Uterus (tissue), 4 donors: ENCODE results near the gene OTUB2. TPM values are rescaled to one million over a fixed set of nuclear protein-coding genes. Genes with fewer than 3 reads are reported as not detected.

Experiments used
- DNase-seq, 2 donors: peaks; one replicate each; pipeline ENCODE4 v3.0.0-alpha.2; 2019 to 2020
- H3K27ac ChIP-seq, 2 donors: fragments of 200-600 bp; sonication (generic); 1 replicate in 1 of 2; 2 replicates in 1 of 2; pipeline ENCODE4 v1.5.1; 2016 to 2018
- H3K27me3 ChIP-seq, 2 donors: fragments of 200-600 bp; sonication (generic); one replicate each; pipeline ENCODE4 v1.5.1; 2018 to 2019; ENCODE audit warnings: control low read depth in 1 of 2
- H3K36me3 ChIP-seq, 2 donors: fragments of 200-600 bp; sonication (generic); one replicate each; pipeline ENCODE4 v1.5.1; 2019; ENCODE audit warnings: control low read depth in 1 of 2
- H3K4me1 ChIP-seq, 2 donors: fragments of 200-600 bp; sonication (generic); one replicate each; pipeline ENCODE4 v1.5.1; 2018 to 2019; ENCODE audit warnings: control low read depth in 1 of 2
- H3K4me3 ChIP-seq, 2 donors: fragments of 200-600 bp; sonication (generic); 1 replicate in 1 of 2; 2 replicates in 1 of 2; pipeline ENCODE4 v1.5.1; 2018 to 2019; ENCODE audit warnings: mild to moderate bottlenecking in 1 of 2
- H3K9me3 ChIP-seq, 2 donors: fragments of 200-600 bp; sonication (generic); one replicate each; pipeline ENCODE4 v1.5.1; 2019; ENCODE audit warnings: control low read depth in 1 of 2
- POLR2A ChIP-seq, 2 donors: fragments of 450-650 bp; IDR thresholded peaks; one replicate each; pipeline ENCODE4 v1.6.1; 2016; ENCODE audit warnings: antibody characterized with exemption in 2 of 2, mild to moderate bottlenecking in 1 of 2, moderate library complexity in 1 of 2
- intact Hi-C: fragments of 100-400 bp; cut with DNase I; formaldehyde crosslinking; loops from one replicate; pipeline ENCODE4 v1.15.1; 2023; ENCODE audit warnings: low total_unique reads
- total RNA-seq, 4 donors: library from RNA; depleted of rRNA in 3 of 4; stranded (reverse); fragments of >200 nt in 3 of 4; gene quantifications; one replicate each; pipeline versions ENCODE4 v1.1.0 to v1.2.4, GENCODE V29; 2014 to 2023
- TF ChIP-seq, protein P1 (sequence below), 4 experiments: fragments of 200-600 bp in 2 of 4; fragments of 450-650 bp in 2 of 4; sonication (generic) in 2 of 4; IDR thresholded peaks; one replicate each; pipeline ENCODE4 v1.5.1; 2016 to 2019; ENCODE audit warnings: antibody characterized with exemption in 4 of 4, mild to moderate bottlenecking in 2 of 4, moderate library complexity in 1 of 4
- donor health status: DM: yes; HTN: yes; CAD: no.

The OTUB2 gene
- total RNA-seq, 4 donors from 2014 or later = 0.37 to 3.8 TPM; not detected in 2

DNA sequence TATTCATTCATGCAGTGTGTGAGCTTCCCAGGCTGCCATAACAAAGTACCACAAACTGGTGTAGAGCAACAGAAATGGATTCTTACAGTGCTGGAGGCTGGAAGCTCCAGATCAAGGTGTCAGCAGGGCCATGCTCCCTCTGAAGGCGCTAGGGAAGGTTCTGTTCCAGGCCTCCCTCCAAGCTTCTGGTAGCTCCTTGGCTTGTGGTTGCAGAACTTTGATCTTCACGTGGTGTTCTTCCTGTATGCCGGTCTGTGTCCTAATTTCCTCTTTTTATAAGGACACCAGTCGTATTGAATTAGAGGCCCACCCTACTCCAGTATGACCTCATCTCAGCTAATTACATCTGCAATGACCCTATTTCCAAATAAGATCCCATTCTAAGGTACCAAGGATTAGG lies 3.1 kb downstream of the OTUB2 start:
- H3K27ac ChIP-seq = no peak overlapping the region
- TF ChIP-seq, protein P1, sequence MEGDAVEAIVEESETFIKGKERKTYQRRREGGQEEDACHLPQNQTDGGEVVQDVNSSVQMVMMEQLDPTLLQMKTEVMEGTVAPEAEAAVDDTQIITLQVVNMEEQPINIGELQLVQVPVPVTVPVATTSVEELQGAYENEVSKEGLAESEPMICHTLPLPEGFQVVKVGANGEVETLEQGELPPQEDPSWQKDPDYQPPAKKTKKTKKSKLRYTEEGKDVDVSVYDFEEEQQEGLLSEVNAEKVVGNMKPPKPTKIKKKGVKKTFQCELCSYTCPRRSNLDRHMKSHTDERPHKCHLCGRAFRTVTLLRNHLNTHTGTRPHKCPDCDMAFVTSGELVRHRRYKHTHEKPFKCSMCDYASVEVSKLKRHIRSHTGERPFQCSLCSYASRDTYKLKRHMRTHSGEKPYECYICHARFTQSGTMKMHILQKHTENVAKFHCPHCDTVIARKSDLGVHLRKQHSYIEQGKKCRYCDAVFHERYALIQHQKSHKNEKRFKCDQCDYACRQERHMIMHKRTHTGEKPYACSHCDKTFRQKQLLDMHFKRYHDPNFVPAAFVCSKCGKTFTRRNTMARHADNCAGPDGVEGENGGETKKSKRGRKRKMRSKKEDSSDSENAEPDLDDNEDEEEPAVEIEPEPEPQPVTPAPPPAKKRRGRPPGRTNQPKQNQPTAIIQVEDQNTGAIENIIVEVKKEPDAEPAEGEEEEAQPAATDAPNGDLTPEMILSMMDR (IDR thresholded peaks at IDR 0.05) = no peak
- no peak for TF ChIP-seq POLR2A (IDR thresholded peaks at IDR 0.05)
- no peaks in the 10 kb centered on the region for H3K4me1 ChIP-seq
- H3K4me3 ChIP-seq = no peak overlapping the region
- H3K27me3 ChIP-seq = no peaks in the 10 kb centered on the region
- intact Hi-C loops = no loop called here
- H3K9me3 ChIP-seq = no peaks in the 10 kb centered on the region
- no peaks in the 10 kb centered on the region for H3K36me3 ChIP-seq
- DNase-seq = no peak

DNA sequence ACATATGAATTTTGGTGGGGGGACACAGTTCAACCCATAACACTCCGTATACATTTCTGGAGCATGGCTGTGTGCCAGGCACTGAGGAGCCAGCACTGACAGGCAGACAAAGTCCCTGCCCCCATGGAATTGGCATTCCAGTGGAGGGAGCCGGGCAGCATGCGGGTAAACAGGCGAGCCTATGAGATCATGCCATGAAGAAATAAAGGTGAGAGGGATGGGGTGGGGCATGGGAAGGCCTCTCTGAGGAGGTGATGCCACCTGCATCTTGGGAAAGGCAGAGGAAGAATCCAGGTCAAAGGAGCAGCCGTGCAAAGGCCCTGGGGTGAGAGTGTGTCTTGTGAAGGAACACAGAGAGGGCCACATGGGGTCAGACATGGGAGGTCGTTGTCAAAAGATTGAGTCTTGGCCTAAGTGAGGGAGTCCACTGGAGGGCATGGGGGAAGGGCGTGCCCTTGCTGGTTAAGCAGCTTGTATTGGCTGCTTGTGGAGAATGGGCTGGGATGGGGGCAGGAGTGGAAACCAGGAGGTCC lies 3.6 kb downstream of the OTUB2 start:
- no peak for DNase-seq
- no peaks in the 10 kb centered on the region for H3K9me3 ChIP-seq
- H3K4me3 ChIP-seq = no peak overlapping the region
- no peaks in the 10 kb centered on the region for H3K4me1 ChIP-seq
- no peaks in the 10 kb centered on the region for H3K27me3 ChIP-seq
- TF ChIP-seq, protein P1 (IDR thresholded peaks at IDR 0.05) = no peak
- no peak for TF ChIP-seq POLR2A (IDR thresholded peaks at IDR 0.05)
- H3K27ac ChIP-seq = no peak overlapping the region
- no peaks in the 10 kb centered on the region for H3K36me3 ChIP-seq
- intact Hi-C loops = no loop called here

DNA sequence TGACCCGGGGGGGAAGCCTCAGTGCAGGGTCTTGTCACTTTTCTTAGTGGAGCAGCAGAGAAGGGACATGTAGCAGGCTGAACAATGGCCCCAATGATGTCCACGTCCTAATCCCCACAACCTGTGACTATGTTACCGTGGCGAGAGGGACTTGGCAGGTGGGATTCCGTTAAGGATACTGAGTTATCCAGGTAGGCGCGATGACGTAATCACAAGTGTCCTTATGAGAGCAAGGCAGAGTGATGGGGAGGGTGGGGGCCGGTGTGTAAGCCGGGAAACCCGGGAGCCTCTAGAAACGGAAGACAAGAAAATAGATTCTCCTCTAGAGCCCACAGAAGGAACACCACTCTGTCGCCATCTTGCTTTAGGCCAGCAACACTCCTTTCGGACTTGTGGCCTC lies 4.4 kb downstream of the OTUB2 start:
- no peaks in the 10 kb centered on the region for H3K36me3 ChIP-seq
- DNase-seq = no peak
- no peaks in the 10 kb centered on the region for H3K4me1 ChIP-seq
- no peaks in the 10 kb centered on the region for H3K9me3 ChIP-seq
- TF ChIP-seq, protein P1 (IDR thresholded peaks at IDR 0.05) = no peak
- TF ChIP-seq POLR2A (IDR thresholded peaks at IDR 0.05) = no peak
- H3K27me3 ChIP-seq = no peaks in the 10 kb centered on the region
- intact Hi-C loops = no loop called here
- no peak overlapping the region for H3K27ac ChIP-seq
- H3K4me3 ChIP-seq = no peak overlapping the region

DNA sequence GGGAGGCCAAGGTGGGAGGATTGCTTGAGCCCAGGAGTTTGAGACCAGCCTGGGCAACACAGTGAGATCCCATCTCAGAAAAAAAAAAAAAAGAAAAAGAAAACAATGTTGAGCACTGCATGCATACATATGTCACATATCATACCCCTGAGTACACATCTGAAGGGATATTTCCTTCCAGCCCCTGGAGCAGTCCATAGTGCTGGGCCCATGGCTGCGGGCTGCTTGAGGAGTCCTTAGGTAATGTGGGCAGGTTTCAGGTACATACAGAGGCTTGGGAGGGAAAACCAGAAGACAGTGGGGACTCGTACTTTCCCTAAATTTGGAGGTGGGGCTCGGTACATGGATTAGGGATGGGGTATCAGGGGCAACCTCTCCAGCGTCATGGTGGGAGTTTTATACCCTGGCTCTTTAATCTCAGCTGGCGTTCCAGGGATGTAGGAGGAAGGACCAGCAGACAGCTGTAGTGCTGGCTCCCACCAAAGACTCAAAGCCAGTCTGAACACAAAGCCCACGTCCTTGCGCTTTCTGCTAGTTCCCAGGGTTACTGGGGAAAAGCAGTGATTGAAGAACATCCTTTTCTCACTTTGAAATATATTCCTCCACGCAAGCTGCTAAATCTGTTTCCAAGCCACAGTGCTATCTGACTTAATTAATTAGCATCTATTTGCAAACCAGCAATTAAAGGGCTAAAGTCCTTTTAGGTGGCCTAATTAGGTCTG lies 5.2 kb downstream of the OTUB2 start:
- intact Hi-C loops = no loop called here
- H3K27me3 ChIP-seq = no peaks in the 10 kb centered on the region
- H3K4me1 ChIP-seq = no peaks in the 10 kb centered on the region
- no peak overlapping the region for H3K27ac ChIP-seq
- no peak for TF ChIP-seq POLR2A (IDR thresholded peaks at IDR 0.05)
- TF ChIP-seq, protein P1 (IDR thresholded peaks at IDR 0.05) = no peak
- DNase-seq = no peak
- H3K36me3 ChIP-seq = no peaks in the 10 kb centered on the region
- H3K9me3 ChIP-seq = no peaks in the 10 kb centered on the region
- no peak overlapping the region for H3K4me3 ChIP-seq

DNA sequence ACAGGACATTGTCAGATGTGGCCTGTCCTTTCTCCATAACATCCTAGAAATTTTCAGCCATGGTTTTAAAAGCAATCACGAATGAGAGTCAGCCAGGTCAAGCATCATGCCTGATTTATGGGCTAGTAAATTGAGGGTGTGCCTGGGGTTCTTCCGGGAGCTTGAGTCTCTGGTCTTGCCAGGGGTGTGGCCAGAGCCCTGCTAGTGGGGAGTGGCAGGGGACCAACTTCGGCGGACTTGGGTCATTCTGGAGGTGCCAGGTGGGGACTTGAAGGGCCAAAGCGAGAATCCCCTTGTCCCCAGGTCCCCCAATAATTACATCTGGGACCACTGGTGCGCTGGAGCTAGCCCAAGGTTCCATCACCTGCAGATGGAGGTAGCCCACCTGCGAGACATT lies 5.7 kb downstream of the OTUB2 start:
- Histone ChIP-seq H3K27ac (no peak overlapping the region), H3K36me3 (no peaks in the 10 kb centered on the region), H3K4me3 (no peak overlapping the region), H3K27me3 (no peaks in the 10 kb centered on the region), H3K4me1 (no peaks in the 10 kb centered on the region), H3K9me3 (no peaks in the 10 kb centered on the region)
- no peak for TF ChIP-seq POLR2A (IDR thresholded peaks at IDR 0.05)
- TF ChIP-seq, protein P1 (IDR thresholded peaks at IDR 0.05) = no peak
- DNase-seq = no peak
- intact Hi-C loops = no loop called here
